SW480 (cell line): ENCODE measurements around the gene RAB3A.
A peak's percentile ranks its signal among the peaks of the same experiment; 100 is the strongest.

ENCODE experiments used
- DNase-seq: peaks from one replicate; pipeline ENCODE4 v3.0.0-alpha.2; 2016; ENCODE audit warnings: low spot score

Gene RAB3A, protein sequence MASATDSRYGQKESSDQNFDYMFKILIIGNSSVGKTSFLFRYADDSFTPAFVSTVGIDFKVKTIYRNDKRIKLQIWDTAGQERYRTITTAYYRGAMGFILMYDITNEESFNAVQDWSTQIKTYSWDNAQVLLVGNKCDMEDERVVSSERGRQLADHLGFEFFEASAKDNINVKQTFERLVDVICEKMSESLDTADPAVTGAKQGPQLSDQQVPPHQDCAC

DNA sequence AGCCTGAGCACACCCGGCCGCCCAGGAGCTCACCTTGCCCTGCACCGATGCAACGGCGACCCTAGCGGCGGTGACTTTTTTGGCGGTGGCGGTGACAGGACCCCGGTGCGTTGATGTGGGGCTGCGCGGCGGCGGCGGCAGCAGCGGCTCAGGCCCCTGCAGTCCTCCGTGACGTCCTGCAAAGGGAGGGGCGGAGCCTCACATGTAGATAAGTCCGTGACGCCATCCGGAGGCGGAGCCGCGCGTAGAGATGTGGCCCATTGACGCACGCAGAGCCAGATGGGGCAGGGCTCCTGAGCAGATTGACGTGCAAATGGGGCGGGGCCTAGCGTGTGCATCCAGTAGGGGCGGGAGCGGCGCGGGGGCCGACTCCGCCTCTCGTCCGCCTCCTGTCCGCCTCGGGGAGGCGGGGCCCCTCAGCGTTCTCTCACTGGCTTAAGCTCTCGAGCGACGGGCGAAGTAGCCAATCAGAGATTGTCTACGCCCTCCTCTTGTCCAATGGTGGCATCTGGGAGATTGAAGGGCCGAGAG, at the start of gene RAB3A:
Gene RAB3A, minus strand, starts transcription at position 180 of the 531 bp plus-strand sequence. CDS start 1,302 bp downstream, outside the sequence.
- peak; percentile 100 for DNase-seq

DNA sequence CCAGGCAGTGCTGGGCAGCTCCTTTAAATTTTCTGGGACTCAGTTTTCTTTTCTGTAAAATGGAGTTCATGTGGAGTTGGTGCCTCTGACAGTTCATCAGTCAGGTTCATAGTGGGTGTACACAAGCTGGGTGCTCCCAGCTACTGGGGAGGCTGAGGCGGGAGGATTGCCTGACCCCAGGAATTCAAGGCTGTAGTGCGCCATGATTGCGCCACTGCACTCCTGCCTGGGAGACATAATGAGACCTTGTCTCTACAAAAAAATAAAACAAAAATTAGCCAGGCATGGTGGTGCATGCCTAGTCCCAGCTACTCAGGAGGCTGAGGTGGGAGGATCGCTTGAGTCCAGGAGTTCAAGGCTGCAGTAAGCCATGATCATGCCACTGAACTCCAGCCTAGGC, 49.3 kb upstream of the RAB3A start:
- DNase-seq, result no peak

DNA sequence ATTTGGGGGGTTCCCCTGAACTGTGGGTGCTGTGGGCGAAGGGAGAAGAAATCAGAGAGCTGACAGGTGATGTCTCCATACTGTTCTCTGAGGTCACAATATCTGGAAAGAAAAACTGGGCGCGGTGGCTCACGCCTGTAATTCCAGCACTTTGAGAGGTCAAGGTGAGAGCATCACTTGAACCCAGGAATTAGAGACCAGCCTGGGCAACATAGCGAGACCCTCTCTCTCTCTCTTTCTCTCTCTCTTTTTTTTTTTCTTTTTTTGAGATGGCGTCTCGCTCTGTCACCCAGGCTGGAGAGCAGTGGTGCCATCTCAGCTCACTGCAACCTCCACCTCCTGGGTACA, 48.5 kb upstream of the RAB3A start:
- DNase-seq, result no peak

DNA sequence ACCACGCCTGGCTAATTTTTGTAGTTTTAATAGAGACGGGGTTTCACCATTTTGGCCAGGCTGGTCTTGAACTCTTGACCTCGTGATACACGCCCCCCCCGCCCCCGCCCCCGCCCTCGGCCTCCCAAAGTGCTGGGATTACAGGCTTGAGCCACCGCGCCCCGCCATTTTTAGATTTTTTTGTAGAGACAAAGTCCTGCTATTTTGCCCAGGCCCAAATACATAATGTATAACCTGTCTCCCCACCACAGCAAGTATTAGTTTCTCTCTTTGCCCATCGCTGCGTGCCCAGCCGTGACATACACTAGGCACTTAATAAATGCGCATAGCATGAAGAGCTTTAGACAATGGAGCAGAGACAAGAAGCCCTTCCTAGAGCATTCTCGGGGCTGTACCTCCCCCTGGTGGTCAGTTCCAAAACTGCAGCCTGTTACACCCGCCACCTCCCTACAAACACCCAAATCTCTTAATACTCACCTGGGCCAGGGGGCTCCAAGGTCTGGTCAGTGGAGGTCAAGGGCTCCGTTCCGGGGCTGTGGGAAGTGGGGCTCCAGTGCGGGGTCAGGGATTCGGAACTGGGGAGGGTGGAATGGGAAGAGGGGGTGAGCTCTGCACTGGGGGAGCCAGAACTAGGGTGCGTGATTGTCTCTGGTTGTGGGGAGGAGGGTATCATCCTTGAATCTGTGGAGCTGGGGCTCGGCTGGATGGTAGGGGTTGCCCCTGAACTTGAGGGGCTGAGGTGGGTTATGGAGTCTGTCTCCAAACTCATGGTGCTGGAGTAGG, 47.9 kb upstream of the RAB3A start:
- DNase-seq, result peak; percentile 75

DNA sequence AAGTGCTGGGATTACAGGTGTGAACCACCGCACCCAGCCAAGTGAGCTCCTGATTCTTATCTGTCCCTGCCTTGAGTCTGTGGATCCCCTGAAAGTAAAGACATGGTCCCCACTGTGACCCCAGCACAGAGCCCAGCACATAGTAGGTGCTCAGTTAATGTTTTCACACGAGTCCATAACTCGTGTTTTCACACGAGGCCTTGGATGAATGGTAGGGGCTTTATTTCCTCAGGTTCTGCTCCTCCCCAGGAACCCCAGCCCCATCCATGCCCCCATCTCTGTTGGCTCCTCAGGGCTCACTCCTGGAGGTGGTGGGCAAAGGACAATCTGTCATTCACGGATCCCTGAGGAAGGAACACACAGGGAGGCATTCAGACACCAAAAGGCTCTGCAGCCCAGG, 46.0 kb upstream of the RAB3A start:
- no peak for DNase-seq

DNA sequence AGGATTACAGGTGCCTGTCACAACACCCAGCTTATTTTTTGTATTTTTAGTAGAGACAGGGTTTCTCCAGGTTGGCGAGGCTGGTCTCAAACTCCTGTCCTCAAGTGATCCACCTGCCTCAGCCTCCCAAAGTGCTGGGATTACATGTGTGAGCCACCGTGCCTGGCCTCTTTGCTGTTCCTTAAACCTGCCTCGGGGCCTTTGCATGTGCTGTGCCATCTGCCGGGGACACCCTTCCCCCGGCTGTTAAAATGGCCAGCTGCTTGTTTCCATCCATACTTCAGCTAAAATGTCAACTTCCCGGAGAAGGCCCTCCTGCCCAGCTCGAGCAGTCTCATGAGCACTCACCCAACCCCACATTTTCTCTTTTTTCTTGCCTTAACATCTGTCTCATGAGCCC, 41.5 kb upstream of the RAB3A start:
- DNase-seq, result no peak

DNA sequence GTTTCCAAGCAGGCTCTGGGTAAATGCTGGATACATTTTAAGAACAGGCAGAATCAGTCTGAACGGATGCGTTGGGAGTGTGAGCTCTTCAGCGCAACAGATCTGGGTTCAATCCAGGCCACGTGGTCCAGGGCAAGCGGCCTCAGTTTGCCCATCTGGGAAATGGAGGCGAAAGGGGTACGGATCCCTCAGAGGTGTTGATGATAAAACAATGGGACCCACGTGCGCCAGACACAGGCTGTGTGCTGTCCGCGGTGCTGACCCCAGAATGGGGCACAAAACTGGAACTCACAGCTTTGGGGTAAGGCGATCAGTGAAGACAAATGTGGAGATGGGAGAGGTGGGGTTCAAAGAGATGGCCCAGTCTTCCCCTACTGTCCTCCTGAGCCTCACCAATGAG, 35.5 kb upstream of the RAB3A start:
- no peak for DNase-seq

DNA sequence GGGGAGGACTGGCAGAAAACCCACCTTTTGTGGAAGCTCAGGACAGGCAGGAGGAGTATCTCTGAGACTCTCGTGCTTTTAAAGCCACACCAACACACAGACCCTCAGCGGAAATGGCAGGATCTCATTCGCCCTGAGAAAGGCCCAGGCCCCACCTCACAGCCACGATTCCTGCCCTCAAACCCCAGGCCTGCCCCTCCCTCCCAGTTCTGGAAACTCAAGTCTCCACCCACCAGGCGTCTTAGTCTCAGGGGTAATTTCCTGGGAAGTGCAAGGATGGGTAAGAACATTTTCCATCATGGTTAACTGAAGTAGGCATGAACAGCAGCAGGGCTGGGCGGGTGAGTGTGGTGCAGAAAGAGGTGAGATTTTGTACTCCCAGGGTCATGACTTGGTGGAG, 30.4 kb upstream of the RAB3A start:
- no peak for DNase-seq

DNA sequence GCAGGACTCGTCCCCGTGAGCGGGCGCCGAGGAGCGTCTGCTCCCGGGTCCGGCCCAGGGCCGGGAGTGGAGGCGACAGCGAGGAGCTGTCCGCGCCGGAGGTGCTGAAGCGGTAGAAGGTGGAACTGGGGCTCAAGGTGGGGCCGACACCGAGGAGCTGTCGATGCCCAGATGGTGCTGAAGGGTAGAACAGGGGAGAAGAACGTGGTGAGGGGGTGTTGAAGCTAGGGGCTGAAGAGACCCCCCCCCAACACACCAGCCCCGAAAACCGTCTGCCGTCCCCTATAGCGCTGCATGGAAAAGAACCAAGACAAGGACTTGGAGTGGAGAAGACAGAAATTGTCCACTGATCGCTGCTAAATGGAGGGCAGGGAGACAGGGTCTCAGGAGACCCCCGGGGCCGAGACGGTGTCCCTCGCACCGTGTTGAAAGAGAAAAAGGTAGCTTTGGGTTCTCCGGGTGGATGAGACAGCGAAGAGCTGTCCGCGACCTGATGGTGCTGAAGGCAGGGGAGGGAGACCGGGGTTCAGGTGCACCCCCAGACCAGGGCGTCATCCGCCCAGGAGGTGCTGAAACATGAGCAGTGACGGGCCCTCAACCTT, 29.5 kb upstream of the RAB3A start:
- DNase-seq, result no peak

DNA sequence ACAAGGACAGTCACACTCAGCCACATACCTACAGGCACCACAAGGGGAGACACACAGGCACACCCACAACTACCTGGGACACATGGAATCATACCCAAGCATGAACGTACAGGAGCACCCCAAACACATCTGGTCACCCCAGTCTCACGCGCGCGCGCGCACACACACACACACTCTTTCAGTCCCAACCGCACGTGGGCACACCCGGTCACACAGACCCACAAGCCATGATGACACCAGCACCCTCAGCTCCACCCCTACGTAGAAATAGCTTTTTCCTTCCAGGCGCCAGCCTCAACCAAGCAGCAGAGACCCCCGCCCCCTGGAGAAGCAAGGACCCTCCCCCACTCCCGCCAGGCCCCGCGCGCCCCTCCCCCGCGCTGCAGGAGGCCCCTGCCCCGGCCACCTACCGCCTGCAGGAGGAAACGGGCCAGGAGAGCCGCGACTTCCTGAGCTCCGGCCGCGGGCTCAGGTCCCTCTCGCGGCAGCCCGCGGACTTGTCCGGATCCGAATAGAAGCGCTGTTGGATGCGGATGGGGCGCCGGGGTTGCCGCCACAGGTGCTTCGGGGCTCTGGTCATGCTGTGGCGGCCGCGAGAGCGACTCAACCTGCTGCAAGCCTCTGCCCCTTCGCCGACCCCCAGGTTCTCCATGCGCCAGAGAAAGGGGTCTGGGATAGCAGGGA, 28.8 kb upstream of the RAB3A start:
- no peak for DNase-seq

DNA sequence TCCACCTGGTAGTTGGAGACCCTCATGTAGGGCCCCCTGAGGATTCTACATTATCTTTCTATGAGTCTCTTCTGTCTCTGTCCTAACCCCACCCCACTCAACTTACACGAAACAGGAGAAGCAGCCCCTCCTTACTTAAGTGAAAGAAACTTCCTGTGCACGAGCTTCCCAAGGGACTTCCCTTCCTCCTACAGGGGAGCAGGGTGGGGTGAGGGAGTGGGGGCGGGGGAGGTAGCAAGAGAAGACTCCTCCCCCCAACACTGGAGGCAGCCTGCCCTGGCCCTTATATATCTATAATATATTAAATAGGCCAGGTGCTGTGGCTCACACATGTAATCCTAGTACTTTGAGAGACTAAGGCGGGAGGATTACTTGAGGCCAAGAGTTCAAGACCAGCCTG, 27.9 kb upstream of the RAB3A start:
- DNase-seq, result no peak

DNA sequence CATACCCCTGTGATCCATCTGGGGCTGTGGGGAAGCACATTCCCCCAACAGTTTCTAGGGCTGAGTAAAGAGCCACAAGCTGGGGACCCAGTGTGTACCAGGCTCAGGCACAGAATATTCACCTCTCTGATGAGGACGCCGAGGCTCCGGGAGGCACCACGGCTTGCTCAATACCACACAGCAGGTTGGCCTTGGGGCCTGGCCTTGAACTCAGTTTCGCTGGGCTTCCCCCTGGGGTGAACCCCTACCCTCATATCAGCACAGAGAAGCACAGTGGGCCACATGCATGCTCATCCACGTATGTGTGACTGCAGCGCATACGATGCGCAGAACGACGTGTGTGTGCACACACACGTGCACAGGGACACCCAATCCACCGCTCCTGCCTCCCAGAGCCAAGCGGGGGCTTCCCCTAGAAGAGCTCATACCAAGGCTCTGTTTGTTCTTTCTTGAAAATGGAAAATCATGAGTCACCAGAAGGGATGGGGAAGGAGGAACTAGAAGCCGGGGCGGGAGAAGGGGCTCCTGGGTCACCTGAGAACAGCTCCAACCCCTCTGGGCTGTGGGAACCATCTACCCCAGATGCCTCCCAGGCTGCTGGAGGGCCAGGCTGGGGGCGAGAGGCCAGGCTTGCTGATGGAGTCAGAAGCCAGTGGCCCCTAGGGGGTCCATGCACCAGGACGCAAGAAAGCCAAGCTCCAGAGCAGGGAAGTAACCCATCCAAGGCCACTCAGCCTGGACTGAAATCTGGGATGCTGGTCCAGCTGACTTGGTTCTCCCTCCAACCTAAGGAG, 27.3 kb upstream of the RAB3A start:
- DNase-seq, result no peak

DNA sequence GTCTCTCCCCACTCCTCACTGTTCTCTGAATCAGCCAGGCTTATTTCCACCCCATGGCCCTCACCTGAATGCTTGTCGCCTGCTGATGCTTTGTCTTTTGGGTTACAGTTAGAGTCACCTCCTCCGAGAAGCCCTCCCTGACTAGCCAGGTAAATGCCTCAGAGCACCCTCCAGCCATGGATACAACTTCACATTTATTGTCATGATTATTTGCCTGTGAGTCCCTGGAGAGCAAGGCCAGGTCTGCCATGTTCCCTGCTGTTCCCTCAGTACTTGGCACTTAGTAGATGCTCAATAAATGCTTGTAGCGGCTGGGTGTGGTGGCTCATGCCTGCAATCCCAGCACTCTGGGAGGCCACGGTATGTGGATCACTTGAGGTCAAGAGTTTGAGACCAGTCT, 26.1 kb upstream of the RAB3A start:
- DNase-seq, result no peak

DNA sequence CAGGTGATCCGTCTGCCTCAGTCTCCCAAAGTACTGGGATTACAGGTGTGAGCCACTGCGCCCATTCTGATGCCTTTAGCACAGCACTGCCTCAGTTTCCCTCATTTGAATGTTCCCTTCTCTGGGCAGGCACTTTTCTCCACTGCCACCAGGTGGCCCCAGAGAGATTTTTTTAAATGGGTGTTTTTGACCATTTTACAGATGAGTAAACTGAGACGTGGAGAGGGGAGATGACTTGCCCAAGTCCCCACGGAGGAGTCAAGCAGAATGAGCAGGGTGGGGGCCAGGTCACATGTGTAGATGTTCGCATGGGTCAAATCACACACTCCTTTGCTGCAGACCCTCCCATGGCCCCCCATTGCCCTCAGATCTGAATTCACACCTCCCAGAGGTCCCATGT, 25.6 kb upstream of the RAB3A start:
- no peak for DNase-seq

DNA sequence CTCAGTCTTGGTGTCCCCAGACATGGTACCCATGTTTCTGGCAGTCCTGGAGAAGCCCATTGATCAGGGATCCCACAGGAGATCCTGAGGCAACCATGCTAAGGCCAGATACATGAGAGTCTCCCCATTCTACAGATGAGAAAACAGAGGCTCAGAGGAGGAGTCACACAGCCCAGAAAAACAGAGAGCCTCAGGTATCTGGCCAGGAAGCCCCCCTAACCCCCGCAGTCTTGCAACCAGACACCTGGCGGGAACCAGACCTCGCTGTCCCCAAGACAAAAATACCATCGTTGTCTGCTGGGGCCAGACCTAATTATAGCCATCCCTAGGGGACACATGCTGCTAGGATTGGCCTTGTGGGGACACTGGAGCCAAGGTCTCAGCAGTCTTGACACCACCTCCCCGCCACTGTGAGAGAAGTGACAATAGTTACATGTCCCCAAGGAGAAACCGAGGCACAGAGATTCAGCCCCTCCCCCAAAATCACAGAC, 24.0 kb upstream of the RAB3A start:
- DNase-seq, result no peak

DNA sequence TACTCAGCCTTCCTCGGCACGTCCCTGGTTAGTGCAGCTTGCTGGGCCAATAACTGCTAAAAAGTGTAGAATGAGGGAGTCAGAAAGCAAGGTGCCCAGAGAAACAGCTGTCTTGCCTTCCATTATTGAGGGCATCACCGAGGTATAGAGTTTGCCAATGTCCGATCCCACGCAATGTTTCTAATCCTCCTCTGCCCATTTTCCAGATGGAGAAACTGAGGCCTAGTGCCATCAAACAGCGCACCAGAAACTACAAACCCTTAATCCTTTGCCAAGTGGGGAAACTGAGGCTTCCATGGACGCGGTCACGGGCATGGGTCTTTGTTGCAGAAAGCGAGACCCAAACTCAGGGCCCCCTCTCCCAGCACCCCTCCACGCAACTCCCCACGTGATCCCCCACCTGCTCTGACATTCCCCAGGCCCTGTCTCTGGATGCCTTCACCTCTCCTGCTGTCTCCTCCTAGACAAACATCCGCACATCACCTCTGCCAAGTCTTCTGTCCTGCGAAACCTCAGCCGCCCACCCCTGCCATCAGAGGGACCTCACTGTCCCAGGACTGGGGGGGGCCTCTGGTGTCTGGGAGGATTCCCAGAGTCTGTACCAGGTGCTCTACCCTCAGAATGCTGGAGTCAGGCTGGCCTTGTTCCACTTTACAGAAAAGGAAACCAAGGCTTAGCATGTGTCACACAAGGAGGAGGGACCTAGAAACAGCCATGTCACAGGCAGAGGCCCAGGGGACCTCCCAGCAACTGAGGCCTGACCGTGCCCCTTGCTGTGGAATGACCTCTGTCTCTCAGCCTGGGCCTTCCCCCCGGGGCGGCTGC, 23.3 kb upstream of the RAB3A start:
- no peak for DNase-seq

DNA sequence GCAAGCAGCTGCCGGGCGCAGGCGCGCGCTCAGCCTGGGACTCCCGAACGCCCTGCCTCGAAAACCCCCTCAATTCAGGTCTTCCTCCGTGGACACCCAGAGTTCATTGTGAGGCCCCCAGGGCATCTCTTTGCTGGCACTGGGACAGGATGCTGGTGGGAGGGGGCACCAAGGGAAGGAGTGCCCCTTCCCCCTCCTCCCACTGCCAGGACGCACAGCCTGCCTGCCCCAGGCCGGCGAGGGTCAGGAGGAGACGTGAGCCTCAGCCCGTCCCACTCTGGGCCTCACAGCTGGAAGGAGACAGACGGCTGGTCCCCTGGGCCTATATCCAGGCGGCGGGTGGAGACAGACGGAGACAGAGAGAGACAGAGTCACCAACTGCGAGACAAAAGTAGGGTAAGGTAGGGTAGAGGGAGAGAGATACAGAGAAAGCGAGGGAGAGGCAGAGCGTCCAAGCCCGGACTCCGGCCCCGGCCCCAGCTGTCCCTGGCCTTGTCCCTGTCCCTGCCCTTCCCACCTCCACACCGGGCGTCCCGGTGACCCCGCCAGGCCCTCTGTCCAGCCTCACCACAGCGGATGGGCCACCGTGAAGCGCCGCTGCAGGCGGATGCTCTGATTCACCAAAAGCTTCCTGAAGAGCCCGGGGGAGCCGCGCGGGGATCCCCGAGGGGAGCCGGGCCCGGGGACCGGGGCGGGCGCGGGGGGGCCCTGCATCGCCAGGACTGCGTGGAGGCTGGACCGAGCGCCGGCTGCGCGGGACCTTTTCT, 22.0 kb upstream of the RAB3A start, which contains the start of gene PDE4C:
Gene PDE4C, minus strand, starts transcription at position 737 of the 767 bp plus-strand sequence. Its CDS starts 23 bp downstream, at position 714.
- no peak for DNase-seq

DNA sequence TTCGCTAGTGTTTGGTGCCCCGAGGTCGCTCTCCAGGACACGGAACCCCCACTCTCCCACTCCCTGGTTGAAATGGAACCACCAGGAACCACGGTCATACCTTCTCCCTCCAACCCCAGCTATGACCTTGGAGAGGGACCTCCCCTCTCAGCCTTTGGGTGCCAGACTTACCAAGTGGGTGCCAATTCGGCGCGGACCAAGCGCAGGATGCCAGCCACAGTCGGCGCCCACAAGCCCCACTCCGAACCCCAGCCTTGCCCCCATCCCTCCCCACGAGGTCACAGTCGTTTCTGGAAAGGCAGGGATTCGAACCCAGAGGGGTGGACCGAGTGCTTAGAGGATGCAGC, 21.5 kb upstream of the RAB3A start:
- no peak for DNase-seq

DNA sequence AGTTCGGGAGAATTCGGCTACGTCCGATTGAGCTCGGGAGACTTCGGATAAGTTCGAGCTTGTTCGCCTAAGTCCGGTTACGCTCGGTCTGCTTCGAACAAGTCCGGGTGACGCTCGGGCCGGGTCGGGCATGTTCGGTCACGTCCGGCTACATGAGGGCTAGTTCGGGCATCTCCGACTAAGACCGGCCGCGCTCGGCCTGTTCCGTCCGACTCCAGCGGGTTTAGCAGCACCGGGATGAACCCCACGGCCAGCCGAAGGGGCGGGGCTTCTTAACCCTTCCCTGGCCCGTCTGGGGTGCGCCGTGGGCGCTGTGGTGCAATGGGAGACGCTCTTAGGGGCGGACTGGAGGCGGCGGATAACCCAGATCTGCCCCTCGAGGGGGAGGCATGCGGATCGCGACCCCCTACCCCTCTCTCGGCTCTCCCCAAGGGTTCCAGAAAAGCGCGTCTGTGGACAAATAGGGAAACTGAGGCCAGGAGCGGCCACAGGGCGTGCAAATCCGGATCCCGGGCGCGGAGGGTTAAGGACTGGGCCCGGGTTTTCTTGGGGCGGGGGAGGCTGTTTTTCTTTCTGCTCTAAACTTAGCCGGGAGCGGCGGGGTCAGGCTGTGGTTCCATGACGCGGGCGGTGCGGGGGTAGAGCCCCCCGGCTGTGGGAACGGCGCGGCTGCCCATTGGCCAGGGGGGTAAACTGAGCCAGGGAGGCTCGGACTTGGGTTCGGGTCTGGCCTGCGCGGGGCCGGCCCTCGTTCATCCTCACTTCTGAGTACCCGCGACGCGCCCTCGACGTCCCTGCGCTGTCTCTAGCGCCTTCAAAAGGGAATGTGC, 20.9 kb upstream of the RAB3A start:
- peak; percentile 98 for DNase-seq
